Nucleus accumbens (tissue), 56 donors: ENCODE results near the gene MCM10.
A peak's percentile ranks its signal among the peaks of the same experiment; 100 is the strongest.
"Not testable (repeated sequence)": the region's sequence is repeated elsewhere in the genome, so short reads cannot be mapped to it uniquely, and the experiment has no call there.

Experiments used
- DNase-seq, 56 donors: peaks; one replicate each; lab custom pipeline; 2025; lab: John Stamatoyannopoulos, UW

The MCM10 gene

DNA sequence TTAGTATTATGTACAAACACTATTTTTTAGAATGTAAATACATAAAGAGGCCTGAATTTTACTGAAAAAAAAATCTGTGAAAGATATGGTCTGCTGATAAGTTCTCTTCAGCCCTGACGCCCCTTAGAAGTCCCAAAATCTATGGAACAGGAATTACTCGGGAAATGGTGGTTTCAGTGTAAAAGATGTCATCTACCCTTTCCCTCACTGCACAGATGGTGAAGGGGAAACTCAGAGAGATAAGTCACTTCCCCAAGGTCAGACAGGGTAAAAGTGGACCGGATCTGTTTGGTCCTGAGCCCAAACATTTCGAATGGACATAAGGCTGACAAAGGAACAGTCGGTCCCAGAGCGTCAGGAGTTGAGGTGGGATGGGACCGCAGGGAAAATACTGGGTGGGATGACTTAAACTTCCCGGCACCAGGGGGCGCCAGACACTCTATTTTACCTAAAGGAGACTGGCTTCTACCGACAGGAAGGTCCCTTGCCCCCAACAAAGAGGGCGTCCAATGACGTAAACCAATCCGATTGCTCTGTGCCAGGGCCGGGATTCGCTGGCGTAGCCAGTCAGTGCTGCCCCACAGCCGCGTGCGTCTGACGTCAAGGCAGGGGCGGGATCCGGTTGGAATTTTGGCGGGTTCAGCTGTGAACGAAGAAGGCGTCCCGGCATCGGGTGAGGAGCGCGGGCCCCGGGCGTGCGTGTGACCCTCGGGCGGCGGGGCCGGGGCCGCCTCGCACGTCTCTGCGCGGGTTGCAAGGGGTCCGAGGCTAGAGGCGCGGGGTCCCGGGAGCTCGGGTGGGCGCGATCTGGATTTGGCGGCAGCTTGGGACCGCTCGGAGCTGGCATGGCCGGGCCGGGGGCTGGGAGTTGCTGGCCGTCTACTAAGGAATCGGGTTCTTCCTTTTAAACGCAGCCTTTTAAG, at the start of gene MCM10:
Gene MCM10 (plus strand): TSS at position 625 of the 923 bp plus-strand sequence. CDS start 2,645 bp downstream, outside the sequence.
- peak; percentile 87 to 99 (median 97) for DNase-seq

DNA sequence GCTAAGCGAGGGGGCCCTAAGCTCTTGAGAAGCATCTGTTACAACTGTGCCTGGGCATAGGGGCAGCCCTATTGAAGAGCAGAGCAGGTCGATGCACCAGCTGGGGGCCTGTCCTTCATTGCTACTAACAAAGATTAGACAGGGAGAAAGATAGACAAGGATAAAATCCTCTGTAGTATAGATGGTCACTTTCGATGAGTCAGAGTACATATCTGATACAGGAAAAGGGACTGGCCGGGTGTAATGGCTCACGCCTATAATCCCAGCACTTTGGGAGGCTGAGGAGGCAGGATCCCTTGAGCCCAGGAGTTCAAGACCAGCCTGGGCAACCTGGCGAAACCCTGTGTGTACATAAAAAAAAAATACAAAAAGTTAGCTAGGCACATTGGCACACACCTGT, 47.8 kb upstream of the MCM10 start:
- DNase-seq, result no peak

DNA sequence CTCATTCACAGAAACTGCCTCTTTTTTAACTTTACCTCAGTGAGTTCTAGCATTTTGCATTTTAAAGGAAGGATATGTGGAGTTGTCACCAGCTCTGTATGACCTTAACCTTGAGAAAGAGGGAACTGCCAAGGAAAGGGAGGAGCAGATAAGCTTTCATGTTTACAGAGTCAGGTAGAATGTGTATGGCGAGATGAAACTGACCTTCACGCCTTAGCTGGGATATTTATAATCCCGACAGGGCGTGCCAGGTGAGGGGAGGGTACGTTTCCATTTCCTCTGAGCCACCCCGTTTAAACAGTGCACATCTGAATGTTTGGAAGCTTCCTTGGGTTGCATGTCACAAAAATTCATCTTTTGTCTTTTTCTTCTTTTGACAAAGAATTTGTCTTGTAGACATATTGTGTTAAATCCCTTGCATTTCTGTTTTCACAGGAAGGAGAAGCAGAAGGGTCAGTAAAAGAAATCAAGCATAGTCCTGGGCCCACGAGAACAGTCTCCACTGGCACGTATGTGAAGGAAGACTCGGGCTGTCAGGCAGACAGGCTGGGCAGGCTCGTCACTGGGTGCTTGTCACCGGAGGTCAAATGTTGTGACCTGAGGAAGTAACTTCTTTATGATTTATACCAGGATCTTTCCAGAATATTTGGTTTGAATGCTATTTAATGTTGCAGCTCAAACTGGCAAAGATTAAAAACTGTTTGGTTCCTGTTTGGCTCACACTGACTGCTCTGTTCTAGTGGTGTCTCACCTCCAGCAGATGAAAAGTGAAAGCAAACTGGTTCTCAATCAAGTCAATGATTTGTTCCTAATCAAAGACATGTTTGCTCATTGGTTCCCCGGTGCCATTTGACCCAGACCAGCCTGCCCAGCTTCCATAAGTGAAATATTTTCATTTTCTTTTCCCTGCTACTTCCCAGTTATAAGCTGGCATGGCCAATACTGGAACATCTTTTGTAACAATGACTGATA, 45.2 kb upstream of the MCM10 start:
- DNase-seq, result no peak

DNA sequence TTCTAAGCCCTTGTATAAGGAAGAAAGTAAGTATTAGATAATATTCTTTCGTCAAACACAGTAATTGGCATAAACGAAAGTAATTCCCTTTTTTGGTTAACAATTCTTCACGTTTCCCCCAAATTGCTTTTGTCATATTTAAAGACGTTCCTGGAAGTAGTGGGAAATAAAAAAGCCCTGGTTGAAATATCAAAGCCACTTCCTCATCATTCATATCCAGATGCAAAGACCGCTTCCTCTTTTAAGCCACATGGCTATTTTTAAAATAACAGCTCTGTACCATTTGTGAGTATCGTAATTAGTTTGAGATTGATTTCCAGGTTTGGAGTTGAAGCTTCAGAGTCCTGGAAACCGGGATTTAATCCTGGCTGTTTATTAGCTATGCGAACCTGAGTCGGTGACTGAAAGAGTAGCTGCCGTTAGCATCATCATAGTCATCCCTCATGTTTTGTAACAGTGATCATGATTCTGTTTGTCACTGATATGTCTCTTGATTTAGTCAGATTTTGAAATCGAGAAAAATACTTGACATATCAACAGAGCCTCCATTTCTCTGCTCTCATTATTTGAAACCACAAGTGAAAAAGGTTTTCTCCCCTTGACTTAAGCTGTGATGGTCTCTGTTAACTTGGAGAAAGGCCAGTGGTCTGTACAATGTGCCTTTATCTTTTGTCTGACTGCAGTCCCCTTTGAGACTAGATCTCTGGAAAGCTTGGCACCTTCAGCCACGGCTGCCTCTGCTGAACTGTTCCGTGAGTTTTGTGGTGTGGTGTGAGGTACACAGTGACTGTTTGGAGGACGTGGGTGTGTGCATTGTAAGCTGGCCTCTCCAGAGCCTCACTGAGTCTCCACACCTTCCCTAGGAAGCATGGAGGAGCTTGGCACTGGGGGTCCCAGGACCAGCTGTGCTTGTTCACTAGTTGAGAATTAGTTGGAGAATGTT, 43.2 kb upstream of the MCM10 start:
- no peak for DNase-seq

DNA sequence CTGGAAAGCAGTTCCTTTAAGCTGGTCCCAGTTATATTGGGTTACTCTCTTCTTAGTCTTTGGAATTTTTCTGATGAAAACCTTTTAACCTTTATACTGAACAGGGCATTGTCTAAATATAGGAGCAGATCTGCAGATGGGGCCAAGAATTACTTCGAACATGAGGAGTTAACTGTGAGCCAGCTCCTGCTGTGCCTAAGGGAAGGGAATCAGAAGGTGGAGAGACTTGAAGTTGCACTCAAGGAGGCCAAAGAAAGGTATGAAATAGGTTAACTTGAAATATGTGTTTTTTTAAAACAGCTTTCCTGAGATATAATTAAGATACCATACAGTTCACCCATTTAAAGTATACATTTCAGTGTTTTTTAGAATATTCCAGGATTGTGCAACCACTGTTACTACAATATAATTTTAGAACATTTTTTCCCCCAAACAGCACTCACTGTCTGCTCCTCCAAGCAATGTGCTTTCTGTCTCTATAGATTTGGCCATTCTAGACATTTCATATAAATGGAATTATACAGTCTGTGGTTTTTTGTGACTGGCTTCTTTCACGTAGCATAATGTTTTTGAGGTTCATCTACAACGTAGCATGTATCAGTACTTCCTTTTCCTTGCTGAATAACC, 42.5 kb upstream of the MCM10 start:
- no peak for DNase-seq

DNA sequence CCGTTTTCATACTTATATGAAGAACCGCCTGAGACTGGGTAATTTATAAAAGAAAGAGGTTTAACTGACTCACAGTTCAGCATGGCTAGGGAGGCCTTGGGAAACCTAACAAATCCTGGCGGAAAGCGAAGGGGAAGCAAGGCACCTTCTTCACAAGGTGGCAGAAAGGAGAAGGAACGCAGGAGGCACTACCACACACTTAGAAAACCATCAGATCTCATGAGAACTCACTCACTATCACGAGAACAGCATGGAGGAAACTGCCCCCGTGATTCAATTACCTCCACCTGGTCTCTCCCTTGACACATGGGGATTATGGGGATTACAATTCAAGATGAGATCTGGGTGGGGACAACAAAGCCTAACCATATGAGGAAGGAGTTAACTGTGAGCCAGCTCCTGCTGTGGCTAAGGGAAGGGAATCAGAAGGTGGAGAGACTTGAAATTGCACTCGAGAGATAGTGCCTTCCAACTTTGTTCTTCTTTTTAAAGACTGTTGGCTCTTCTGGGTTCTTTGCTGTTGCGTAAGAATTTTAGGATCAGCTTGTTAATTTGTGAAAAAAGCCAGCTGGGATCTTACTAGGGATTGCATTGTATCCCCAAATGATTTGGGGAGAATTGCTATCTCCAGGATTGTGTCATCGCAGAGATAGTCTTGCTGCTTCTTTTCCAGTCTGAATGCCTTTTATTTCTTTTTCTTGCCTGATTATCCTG, 40.4 kb upstream of the MCM10 start:
- DNase-seq, result no peak

DNA sequence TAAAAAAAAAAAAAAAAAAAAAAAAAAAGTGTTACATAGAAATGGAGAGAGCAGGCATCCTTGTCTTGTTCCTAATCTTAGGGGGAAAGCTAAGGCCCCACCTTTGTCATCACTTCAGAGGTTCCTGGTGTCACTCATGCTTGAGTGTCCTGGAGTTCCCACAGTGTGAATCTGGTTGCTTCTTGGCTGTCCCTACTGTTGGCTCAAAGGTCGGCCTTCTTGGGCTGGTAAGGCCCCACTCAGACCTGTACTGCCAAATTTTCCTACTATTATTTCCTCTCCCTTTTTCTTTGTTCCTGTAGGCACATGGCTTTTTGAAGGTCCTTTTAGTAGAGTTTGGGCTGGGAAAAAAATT, 39.9 kb upstream of the MCM10 start:
- DNase-seq, result no peak

DNA sequence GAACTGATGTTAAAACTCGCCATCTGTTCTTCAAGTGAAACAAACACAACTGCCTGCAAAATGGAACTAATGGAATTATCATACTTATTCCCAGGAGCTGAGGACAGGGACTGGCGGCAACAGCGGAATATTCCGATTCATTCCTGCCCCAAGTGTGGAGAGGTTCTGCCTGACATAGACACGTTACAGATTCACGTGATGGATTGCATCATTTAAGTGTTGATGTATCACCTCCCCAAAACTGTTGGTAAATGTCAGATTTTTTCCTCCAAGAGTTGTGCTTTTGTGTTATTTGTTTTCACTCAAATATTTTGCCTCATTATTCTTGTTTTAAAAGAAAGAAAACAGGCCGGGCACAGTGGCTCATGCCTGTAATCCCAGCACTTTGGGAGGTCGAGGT, 24.7 kb upstream of the MCM10 start:
- DNase-seq, result no peak

DNA sequence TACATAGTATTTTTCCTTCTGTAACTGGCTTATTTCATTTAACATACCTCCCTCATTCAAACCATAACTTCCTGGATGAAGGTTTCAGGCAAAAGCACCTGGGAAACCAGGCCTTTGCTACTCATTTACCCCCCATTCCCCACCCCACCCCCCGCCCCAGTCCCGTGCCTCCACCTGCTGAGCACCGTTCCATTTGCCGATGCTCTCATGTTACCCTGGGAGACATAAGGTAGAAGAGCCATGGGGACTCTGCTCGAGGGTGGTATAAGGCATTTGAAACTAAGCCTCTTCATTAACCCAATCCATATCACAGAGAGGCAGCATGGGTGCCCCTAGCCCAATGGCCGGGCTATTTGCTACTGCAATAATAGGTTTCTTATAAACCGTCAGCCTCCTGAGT, 22.2 kb upstream of the MCM10 start:
- DNase-seq, result no peak

DNA sequence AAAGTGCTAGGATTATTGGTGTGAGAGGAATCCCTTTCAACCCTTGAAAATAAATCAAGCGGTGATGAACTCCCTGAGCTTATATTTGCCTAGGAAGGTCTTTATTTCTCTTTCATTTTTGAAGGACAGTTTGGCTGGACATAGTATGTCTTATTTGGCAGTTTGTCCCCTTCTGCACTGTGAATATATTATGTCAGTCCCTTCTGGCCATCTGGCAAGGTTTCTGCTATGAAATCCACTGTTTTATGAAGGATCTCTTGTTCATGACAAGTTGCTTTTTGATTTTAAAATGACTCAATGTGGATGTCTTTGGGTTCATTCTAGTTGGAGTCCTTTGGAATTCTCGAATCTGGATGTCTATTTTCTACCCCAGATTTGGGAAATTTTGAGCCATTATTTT, 21.7 kb upstream of the MCM10 start:
- no peak for DNase-seq

DNA sequence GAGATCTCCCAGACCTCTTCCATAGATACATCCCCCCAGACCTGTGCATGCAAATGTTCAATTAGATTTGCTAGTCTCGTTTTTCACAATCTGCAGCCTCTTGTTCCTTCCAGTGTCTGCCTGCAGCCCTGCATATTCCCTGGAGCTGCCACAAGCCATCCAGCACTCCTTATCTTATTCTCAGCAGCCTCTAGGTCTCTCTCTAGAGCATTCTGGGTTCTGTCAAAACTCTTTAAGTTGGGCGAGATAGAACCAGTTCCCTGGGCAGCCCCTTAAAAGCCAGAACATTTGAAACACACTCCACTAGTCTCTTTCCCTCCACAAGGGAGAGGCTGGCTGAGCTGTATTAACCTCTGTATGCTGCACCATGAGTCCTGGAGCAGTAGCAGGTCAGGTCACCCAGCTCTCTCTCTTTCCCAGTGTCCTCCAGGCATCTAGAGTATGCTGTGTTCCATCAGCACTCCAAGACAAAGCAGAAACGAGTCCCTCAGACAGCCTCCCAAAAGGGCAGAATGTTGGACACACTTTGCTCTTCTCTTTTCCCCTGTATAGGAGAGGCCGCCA, 20.6 kb upstream of the MCM10 start:
- DNase-seq, result no peak

DNA sequence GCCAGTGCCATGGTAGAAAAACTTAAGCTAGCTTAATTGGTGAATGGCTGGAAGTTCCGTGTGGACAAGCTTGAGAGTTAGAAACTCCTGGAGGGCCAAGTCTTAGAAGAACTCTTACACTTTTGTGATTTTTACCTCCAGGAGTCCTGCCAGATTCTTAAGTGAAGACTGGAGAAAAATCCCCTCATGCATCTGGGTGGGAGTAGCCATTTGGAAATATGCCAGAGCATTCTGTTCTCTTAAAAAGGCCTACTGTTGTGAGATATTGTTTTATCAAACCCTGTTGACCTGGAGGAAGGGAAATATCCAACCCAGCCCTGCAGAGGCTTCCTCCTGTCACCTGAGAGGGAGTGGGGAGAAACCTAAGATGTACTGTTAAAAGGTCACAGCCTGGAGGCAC, 17.6 kb upstream of the MCM10 start:
- DNase-seq, result no peak

DNA sequence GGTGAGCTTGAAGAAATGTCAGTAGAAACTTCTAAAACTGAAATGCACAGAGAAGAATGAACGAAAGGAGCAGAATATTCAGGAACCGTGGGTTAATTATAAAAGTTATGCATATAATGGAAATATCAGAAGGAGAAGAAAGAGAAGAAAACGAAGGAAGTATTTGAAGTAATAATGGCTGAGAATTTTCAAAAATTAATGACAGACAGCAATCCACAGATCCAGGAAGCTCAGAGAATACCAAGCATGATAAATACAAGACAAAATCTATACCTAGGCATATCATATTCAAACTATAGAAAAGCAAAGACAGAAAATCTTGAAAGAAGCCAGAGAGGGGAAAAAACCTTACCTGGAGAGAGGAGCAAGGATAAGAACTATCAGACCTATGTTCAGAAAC, 16.5 kb upstream of the MCM10 start:
- no peak for DNase-seq

DNA sequence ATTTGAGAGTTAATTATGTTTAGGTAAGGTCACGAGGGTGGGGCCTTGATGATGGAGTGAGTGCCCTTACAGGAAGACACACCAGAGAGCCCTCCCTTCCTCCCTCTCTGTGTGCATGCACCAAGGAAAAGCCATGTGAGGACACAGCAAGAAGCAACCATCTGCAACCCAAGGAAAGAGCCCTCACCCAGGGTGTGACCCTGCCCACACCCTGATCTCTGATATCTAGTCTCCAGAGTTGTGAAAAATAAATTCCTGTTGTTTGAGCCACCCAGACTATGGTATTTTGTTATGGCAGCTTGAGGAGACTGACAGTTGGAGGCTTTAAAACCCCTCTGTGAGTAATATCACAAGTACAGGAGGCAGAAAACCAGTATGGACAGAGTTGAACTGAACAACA, 15.0 kb upstream of the MCM10 start:
- DNase-seq, result no peak

DNA sequence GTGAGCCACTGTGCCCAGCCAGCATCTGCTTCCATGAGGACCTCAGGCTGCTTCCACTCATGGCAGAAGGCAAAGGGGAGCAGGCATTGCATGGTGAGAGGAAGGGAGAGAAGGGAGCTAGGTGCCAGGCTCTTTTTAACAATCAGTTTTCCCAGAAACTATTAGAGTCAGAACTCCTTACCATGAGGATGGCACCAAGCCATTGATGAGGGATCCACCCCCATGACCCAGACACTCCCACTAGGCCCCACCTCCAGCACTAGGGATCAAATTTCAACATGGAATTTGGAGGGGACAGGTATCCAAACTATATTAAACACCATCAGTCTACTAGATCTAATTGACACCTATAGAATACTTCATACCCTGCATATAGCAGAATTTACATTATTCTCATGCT, 14.2 kb upstream of the MCM10 start:
- DNase-seq, result no peak

DNA sequence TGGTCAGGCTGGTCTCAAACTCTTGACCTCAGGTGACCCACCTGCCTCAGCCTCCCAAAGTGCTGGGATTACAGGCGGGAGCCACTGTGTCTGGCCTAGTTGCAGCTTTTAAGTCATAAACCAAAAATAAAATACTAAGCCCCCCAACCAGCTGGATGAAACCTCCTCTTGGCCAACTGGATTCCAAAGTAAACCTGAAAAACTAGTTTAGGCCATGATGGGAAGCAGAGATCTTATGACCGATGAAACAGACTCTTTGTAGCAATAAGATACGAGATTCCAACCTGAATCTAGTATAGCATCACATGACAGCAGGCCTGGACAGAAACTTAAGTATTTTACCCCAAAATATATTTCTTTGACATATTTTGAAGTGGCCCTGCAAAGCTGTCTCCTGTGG, 9.1 kb upstream of the MCM10 start:
- no peak for DNase-seq

DNA sequence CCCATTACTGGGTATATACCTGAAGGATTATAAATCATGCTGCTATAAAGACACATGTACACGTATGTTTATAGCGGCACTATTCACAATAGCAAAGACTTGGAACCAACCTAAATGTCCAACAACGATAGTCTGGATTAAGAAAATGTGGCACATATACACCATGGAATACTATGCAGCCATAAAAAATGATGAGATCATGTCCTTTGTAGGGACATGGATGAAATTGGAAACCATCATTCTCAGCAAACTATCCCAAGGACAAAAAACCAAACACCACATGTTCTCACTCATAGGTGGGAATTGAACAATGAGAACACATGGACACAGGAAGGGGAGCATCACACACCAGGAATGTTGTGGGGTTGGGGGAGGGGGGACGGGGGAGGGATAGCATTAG, 5.5 kb upstream of the MCM10 start:
- DNase-seq, result not testable (repeated sequence)

DNA sequence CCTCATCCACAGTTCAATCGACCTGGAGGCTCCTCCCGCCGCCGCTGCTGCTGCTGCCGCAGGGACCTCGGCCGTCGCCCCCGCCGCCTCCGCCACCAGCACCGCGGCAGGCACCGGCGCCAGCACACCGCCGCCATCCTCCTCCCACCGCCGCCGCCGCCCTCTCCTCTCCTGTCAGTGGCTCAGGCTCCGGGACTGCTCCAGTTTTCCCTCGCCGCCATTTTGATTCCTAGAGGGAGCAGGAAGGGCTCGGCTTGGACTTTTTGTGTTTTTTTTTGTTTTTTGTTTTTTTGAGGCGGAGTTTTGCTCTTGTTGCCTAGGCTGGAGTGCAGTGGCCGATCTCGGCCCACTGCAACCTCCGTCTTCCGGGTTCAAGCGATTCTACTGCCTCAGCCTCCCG, 3.0 kb upstream of the MCM10 start:
- DNase-seq, result no peak

DNA sequence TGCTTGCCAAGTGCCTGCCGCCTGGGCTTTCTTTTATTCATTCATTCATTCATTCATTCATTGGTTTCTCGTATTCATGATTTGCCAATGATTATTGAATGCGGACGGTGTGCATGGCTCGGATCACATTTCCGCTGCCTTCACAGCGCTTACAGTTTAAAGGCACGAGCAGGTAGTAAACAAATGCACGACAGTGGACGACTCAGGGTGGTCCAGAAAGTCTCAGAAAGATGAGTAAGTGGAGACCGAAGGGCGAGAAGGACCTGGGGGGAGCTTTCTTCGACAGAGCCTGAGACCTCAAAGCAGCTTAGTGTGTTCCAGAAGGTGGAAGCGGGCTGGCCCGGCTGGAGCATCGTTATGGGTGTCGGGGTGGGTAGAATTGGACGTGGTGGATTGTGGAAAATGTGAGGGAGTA, 506 bp downstream of the MCM10 start:
- no peak for DNase-seq
